ENCODE results near the gene HDAC7.

GRCh38 chr12:47843226-47843980 lies 23.7 kb upstream of the HDAC7 start:
- TF ChIP-seq FOXM1 (IDR thresholded peaks at IDR 0.05; ENCODE audit: borderline replicate concordance) (no peak), CTBP1 (IDR thresholded peaks at IDR 0.05; ENCODE audit: borderline replicate concordance) (no peak), ARNT (IDR thresholded peaks at IDR 0.05) (no peak), PKNOX1 (IDR thresholded peaks at IDR 0.05) (no peak), TARDBP (IDR thresholded peaks at IDR 0.05) (no peak), NFRKB (IDR thresholded peaks at IDR 0.05) (no peak), ELF4 (IDR thresholded peaks at IDR 0.05) (no peak), SP1 (IDR thresholded peaks at IDR 0.05) (no peak), SUZ12 (IDR thresholded peaks at IDR 0.05) (no peak), HDGF (IDR thresholded peaks at IDR 0.05; ENCODE audit: borderline replicate concordance) (no peak), BHLHE40 (IDR thresholded peaks at IDR 0.05; ENCODE audit: borderline replicate concordance) (no peak)
